Breast epithelium (tissue), 3 donors: ENCODE results near the gene CNDP1.

Experiments used
- CTCF ChIP-seq, 3 donors: fragments of 450-650 bp; IDR thresholded peaks; one replicate each; pipeline ENCODE4 v1.5.1; 2016 to 2017; ENCODE audit warnings: antibody characterized with exemption in 3 of 3, mild to moderate bottlenecking in 3 of 3, moderate library complexity in 3 of 3
- POLR2A ChIP-seq: fragments of 450-650 bp; IDR thresholded peaks from one replicate; pipeline ENCODE4 v1.6.1; 2016; ENCODE audit warnings: antibody characterized with exemption, mild to moderate bottlenecking, moderate library complexity

DNA sequence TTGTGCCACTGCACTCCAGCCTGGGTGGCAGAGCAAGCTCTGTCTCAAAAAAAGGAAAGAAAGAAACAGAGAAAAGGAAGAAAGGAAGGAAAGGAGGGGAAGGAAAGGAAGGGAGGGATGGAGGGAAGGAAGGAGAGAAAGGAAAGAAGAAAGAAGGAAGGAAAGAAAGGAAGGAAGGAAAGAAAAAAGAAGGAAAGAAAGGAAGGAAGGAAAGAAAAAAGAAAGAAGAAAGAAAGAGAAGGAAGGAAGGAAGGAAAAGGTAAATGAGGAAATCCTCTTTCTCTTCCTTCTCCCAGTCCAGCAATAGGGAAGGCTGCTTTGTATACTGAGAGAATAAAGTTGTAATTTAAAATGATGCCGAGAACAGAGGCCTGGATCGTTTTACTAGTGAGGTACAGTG, 40.6 kb downstream of the CNDP1 start:
- TF ChIP-seq POLR2A (no peak), CTCF (IDR thresholded peaks at IDR 0.05) (no peak)
